ENCODE results near the gene MATN4. TPM values are rescaled to one million over a fixed set of nuclear protein-coding genes. Genes with fewer than 3 reads are reported as not detected.

MATN4 gene
- total RNA-seq, 4 donors from 2014 or later = 5.6 TPM; not detected in 3

- Histone ChIP-seq H3K4me1 (no peaks in the 10 kb centered on the region), H3K36me3 (no peaks in the 10 kb centered on the region), H3K4me3 (no peak overlapping the region), H3K27ac (no peak overlapping the region), H3K27me3 (no peaks in the 10 kb centered on the region), H3K9me3 (no peaks in the 10 kb centered on the region)
- intact Hi-C loops (cut with DNase I; ENCODE audit: low total_unique reads) = no loop called here
- no peak for DNase-seq
- TF ChIP-seq CTCF (IDR thresholded peaks at IDR 0.05) (no peak), POLR2A (IDR thresholded peaks at IDR 0.05) (no peak)
Measured at GRCh38 chr20:45257711-45258110, 50.4 kb downstream of the MATN4 start.

- H3K36me3 ChIP-seq = no peaks in the 10 kb centered on the region
- no peak for DNase-seq
- intact Hi-C loops (cut with DNase I; ENCODE audit: low total_unique reads) = no loop called here
- no peak for TF ChIP-seq POLR2A (IDR thresholded peaks at IDR 0.05)
- no peak for TF ChIP-seq CTCF (IDR thresholded peaks at IDR 0.05)
- no peaks in the 10 kb centered on the region for H3K9me3 ChIP-seq
- no peaks in the 10 kb centered on the region for H3K4me1 ChIP-seq
- no peak overlapping the region for H3K4me3 ChIP-seq
- no peak overlapping the region for H3K27ac ChIP-seq
- no peaks in the 10 kb centered on the region for H3K27me3 ChIP-seq
Measured at GRCh38 chr20:45257161-45257560, 50.9 kb downstream of the MATN4 start.

- Histone ChIP-seq H3K9me3 (no peaks in the 10 kb centered on the region), H3K4me1 (no peaks in the 10 kb centered on the region), H3K4me3 (no peak within 1 kb of the TSS), H3K27me3 (no peaks in the 10 kb centered on the region), H3K36me3 (no peaks in the 10 kb centered on the region), H3K27ac (no peak within 1 kb of the TSS)
- TF ChIP-seq CTCF (IDR thresholded peaks at IDR 0.05) (no peak), POLR2A (IDR thresholded peaks at IDR 0.05) (no peak)
- no peak for DNase-seq
- intact Hi-C loops (cut with DNase I; ENCODE audit: low total_unique reads) = no loop called here
Measured at GRCh38 chr20:45254383-45255262, 53.5 kb downstream of the MATN4 start, which contains the start of gene SLPI. Gene SLPI (minus strand): TSS chr20:45254564. CDS start chr20:45254543, 21 bp downstream.

- H3K9me3 ChIP-seq = no peaks in the 10 kb centered on the region
- no peak overlapping the region for H3K27ac ChIP-seq
- H3K4me1 ChIP-seq = no peaks in the 10 kb centered on the region
- no peak overlapping the region for H3K4me3 ChIP-seq
- no peak for DNase-seq
- no peaks in the 10 kb centered on the region for H3K36me3 ChIP-seq
- H3K27me3 ChIP-seq = no peaks in the 10 kb centered on the region
- intact Hi-C loops (cut with DNase I; ENCODE audit: low total_unique reads) = no loop called here
- TF ChIP-seq CTCF (IDR thresholded peaks at IDR 0.05) (no peak), POLR2A (IDR thresholded peaks at IDR 0.05) (no peak)
Measured at GRCh38 chr20:45253261-45253660, 54.8 kb downstream of the MATN4 start.

GRCh38 chr20:45251884-45252560 is 56.1 kb downstream of the MATN4 start:
- Histone ChIP-seq H3K27me3 (no peaks in the 10 kb centered on the region), H3K9me3 (no peaks in the 10 kb centered on the region), H3K4me3 (no peak overlapping the region), H3K36me3 (no peaks in the 10 kb centered on the region), H3K27ac (no peak overlapping the region), H3K4me1 (no peaks in the 10 kb centered on the region)
- DNase-seq = no peak
- TF ChIP-seq POLR2A (IDR thresholded peaks at IDR 0.05) = no peak
- TF ChIP-seq CTCF (IDR thresholded peaks at IDR 0.05) = no peak
- intact Hi-C loops (cut with DNase I; ENCODE audit: low total_unique reads) = no loop called here

Measured in uterus (tissue), 4 donors.